Activated CD8-positive, alpha-beta T cell treated with anti-CD3 and anti-CD28 coated beads for 36 hours (primary cell): ENCODE results near the gene GPR4. TPM values are rescaled to one million over a fixed set of nuclear protein-coding genes. Genes with fewer than 3 reads are reported as not detected.
A peak's percentile ranks its signal among the peaks of the same experiment; 100 is the strongest.

ENCODE experiments used
- ATAC-seq: fragments of 200-7000 bp; cut with Tn5 transposase; one replicate; pipeline ENCODE4 v1.10.0; 2021; ENCODE audit warnings: mild to moderate bottlenecking, moderate library complexity
- CTCF ChIA-PET: fragments of 350-600 bp; sonication (Branson Sonifier 250); formaldehyde crosslinking; loops from one replicate; lab custom pipeline; 2021; ENCODE audit warnings: antibody characterized with exemption; lab: Charles Lee
- POLR2A ChIA-PET: fragments of 350-600 bp; sonication (Branson Sonifier 250); formaldehyde crosslinking; loops from one replicate; lab custom pipeline; 2021; ENCODE audit warnings: antibody characterized with exemption; lab: Charles Lee
- DNase-seq: peaks from one replicate; pipeline ENCODE4 v3.0.0-alpha.2; 2020
- H3K27ac Mint-ChIP-seq: one replicate; pipeline ENCODE4 v1.8.0; 2021; ENCODE audit warnings: mild to moderate bottlenecking, mixed read lengths
- H3K27me3 Mint-ChIP-seq: one replicate; pipeline ENCODE4 v1.8.0; 2021; ENCODE audit warnings: mixed read lengths
- H3K36me3 Mint-ChIP-seq: one replicate; pipeline ENCODE4 v1.8.0; 2021; ENCODE audit warnings: low read depth, mixed read lengths
- H3K4me1 Mint-ChIP-seq: one replicate; pipeline ENCODE4 v1.8.0; 2021; ENCODE audit warnings: low read depth, mixed read lengths
- H3K4me3 Mint-ChIP-seq: one replicate; pipeline ENCODE4 v1.8.0; 2021; ENCODE audit warnings: mild to moderate bottlenecking, moderate library complexity, mixed read lengths
- H3K9me3 Mint-ChIP-seq: one replicate; pipeline ENCODE4 v1.8.0; 2021; ENCODE audit warnings: mixed read lengths
- CTCF ChIP-seq: fragments of 200-600 bp; IDR thresholded peaks from one replicate; pipeline ENCODE4 v1.8.0; 2022; ENCODE audit warnings: antibody characterized with exemption, mild to moderate bottlenecking
- intact Hi-C: fragments of 100-400 bp; cut with micrococcal nuclease; formaldehyde crosslinking; loops from one replicate; pipeline ENCODE4 v1.10.0; 2022
- total RNA-seq, 2 experiments: library from RNA; stranded (reverse); gene quantifications; one replicate each; pipeline ENCODE4 v1.2.3, GENCODE V29; 2021

The GPR4 gene
- total RNA-seq, 2 experiments from 2014 or later, result not detected

- Mint-ChIP-seq H3K9me3 (peaks cover 2% of the 10 kb centered on the region), H3K4me3 (peak overlapping the region; percentile 92), H3K27ac (peak overlapping the region; percentile 99), H3K36me3 (peaks cover 31% of the 10 kb centered on the region), H3K4me1 (peaks cover 45% of the 10 kb centered on the region), H3K27me3 (peaks cover 3% of the 10 kb centered on the region)
- DNase-seq (peak; percentile 79), ATAC-seq (no peak)
- ChIA-PET CTCF (interaction anchor here (0.9 to 4.7 kb wide), 12 partner anchors 12 to 201 kb away, joined by 3 to 29 read pairs (median 8); partner anchors contain the start of gene FOSB), POLR2A (interaction anchor here (0.6 to 5.8 kb wide), 14 partner anchors 9 to 201 kb away, joined by 3 to 30 read pairs (median 6); partner anchors contain the start of genes OPA3 and VASP)
- intact Hi-C loops, result loop anchor here (5.0 kb wide), 2 partner anchors 44 to 134 kb away; partner anchors contain the start of gene VASP
- TF ChIP-seq CTCF, result no peak
Observed at GRCh38 chr19:45640849-45641273, 38.8 kb upstream of the GPR4 start.

GRCh38 chr19:45638930-45639729, 37.1 kb upstream of the GPR4 start, which contains the start of gene EML2:
Gene EML2 (minus strand): TSS chr19:45639397. CDS start chr19:45639376, 21 bp downstream.
- no peak for TF ChIP-seq CTCF
- Mint-ChIP-seq H3K27ac (peak within 1 kb of the TSS; percentile 84), H3K4me1 (peaks cover 37% of the 10 kb centered on the region), H3K4me3 (peak within 1 kb of the TSS; percentile 96), H3K27me3 (no peaks in the 10 kb centered on the region), H3K36me3 (peaks cover 32% of the 10 kb centered on the region), H3K9me3 (peaks cover 2% of the 10 kb centered on the region)
- ATAC-seq (no peak), DNase-seq (peak; percentile 60)
- ChIA-PET CTCF (interaction anchor here (0.7 to 4.7 kb wide), 5 partner anchors 8 to 200 kb away, joined by 3 to 19 read pairs (median 7); no protein-coding TSS in a partner anchor), POLR2A (interaction anchor here (0.8 to 5.8 kb wide), 4 partner anchors 9 to 55 kb away, joined by 3 to 21 read pairs (median 6); partner anchors contain the start of gene OPA3)
- intact Hi-C loops, result no loop called here

GRCh38 chr19:45637890-45638667, 36.1 kb upstream of the GPR4 start:
- peak overlapping the region; percentile 96 for H3K4me3 Mint-ChIP-seq
- H3K27me3 Mint-ChIP-seq, result no peaks in the 10 kb centered on the region
- peaks cover 26% of the 10 kb centered on the region for H3K4me1 Mint-ChIP-seq
- ChIA-PET POLR2A (interaction anchor here (0.8 to 1.3 kb wide), 3 partner anchors 8 to 13 kb away, joined by 3 to 7 read pairs (median 5); no protein-coding TSS in a partner anchor), CTCF (interaction anchor here (1.1 to 1.7 kb wide), 2 partner anchors 7 to 31 kb away, joined by 3 to 7 read pairs; no protein-coding TSS in a partner anchor)
- DNase-seq, result no peak
- peaks cover 36% of the 10 kb centered on the region for H3K36me3 Mint-ChIP-seq
- TF ChIP-seq CTCF, result no peak
- H3K9me3 Mint-ChIP-seq, result peaks cover 2% of the 10 kb centered on the region
- no peak for ATAC-seq
- H3K27ac Mint-ChIP-seq, result no peak overlapping the region
- intact Hi-C loops, result no loop called here

GRCh38 chr19:45636902-45637301, 34.9 kb upstream of the GPR4 start:
- H3K27ac Mint-ChIP-seq, result no peak overlapping the region
- peaks cover 42% of the 10 kb centered on the region for H3K36me3 Mint-ChIP-seq
- ChIA-PET CTCF (no interaction called here), POLR2A (interaction anchor here (1.9 kb wide), 1 partner anchor 20 kb away, joined by 10 read pairs; no protein-coding TSS in a partner anchor)
- intact Hi-C loops, result no loop called here
- DNase-seq, result no peak
- no peak for TF ChIP-seq CTCF
- H3K9me3 Mint-ChIP-seq, result peaks cover 2% of the 10 kb centered on the region
- ATAC-seq, result no peak
- no peaks in the 10 kb centered on the region for H3K27me3 Mint-ChIP-seq
- no peak overlapping the region for H3K4me3 Mint-ChIP-seq
- peaks cover 27% of the 10 kb centered on the region for H3K4me1 Mint-ChIP-seq
